Measurements from ENCODE around the gene SLC4A8. TPM values are rescaled to one million over a fixed set of nuclear protein-coding genes. Genes with fewer than 3 reads are reported as not detected.

The SLC4A8 gene
- total RNA-seq, 1 donor from 2014 or later: 0.74 TPM

DNA sequence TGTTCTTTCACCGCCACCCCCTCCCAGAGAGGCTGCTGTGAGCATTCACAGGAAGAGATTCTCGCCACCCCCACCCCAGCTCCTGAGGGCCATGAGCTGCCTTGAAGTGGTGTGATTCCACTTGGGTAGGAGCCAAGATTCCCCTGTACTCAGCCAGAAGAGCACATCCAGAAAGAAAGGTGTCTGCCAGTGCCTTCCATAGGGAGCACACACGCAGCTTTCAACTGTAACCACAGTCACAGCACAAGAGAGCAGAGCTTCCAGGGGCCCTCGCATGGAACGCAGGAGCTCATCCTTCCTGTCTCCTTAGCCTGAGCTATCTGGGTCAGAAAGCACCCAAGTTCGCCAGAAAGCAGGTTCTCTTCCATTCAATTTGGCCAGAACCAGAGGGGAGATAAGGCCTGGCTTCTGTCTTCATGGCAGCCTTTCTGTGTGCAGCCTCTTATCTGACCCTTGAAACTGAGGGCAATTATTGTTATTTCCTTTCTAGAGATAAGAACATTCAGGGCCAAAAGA, 99.8 kb downstream of the SLC4A8 start:
- Histone ChIP-seq H3K4me1 (no peaks in the 10 kb centered on the region), H3K9me3 (no peaks in the 10 kb centered on the region), H3K4me3 (no peak overlapping the region), H3K27me3 (no peaks in the 10 kb centered on the region), H3K36me3 (no peaks in the 10 kb centered on the region), H3K27ac (no peak overlapping the region)
- TF ChIP-seq, protein P1, sequence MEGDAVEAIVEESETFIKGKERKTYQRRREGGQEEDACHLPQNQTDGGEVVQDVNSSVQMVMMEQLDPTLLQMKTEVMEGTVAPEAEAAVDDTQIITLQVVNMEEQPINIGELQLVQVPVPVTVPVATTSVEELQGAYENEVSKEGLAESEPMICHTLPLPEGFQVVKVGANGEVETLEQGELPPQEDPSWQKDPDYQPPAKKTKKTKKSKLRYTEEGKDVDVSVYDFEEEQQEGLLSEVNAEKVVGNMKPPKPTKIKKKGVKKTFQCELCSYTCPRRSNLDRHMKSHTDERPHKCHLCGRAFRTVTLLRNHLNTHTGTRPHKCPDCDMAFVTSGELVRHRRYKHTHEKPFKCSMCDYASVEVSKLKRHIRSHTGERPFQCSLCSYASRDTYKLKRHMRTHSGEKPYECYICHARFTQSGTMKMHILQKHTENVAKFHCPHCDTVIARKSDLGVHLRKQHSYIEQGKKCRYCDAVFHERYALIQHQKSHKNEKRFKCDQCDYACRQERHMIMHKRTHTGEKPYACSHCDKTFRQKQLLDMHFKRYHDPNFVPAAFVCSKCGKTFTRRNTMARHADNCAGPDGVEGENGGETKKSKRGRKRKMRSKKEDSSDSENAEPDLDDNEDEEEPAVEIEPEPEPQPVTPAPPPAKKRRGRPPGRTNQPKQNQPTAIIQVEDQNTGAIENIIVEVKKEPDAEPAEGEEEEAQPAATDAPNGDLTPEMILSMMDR (IDR thresholded peaks at IDR 0.05): no peak
- TF ChIP-seq POLR2A (IDR thresholded peaks at IDR 0.05): no peak
- no peak for TF ChIP-seq POLR2AphosphoS5 (IDR thresholded peaks at IDR 0.05; ENCODE audit: insufficient read depth in 1 of 2, low read depth in 1 of 2)
- no peak for DNase-seq (ENCODE audit: extremely low spot score in 2 of 2)
- intact Hi-C loops (cut with DNase I): no loop called here

DNA sequence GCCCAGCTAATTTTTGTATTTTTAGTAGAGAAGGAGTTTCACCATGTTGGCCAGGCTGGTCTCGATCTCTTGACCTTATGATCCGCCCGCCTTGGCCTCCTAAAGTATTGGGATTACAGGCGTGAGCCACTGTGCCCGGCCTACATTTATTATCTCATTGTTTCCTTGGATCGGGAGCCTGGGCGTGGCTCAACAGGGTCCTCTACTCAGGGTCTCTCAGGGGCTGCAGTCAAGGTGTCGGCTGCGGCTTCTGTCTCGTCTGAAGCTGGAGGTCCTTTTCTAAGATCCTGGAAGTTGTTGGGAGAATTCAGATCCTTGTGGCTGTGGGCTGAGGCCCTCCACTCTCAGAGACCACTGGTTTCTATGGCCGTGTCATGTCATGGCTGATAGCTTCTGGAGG, 100.9 kb downstream of the SLC4A8 start:
- intact Hi-C loops (cut with DNase I): no loop called here
- H3K9me3 ChIP-seq: no peaks in the 10 kb centered on the region
- H3K36me3 ChIP-seq: no peaks in the 10 kb centered on the region
- DNase-seq (ENCODE audit: extremely low spot score in 2 of 2): peak in 1 of 2 donors; percentile 62
- TF ChIP-seq POLR2A (IDR thresholded peaks at IDR 0.05) (no peak), POLR2AphosphoS5 (IDR thresholded peaks at IDR 0.05; ENCODE audit: insufficient read depth in 1 of 2, low read depth in 1 of 2) (no peak)
- TF ChIP-seq, protein P1 (IDR thresholded peaks at IDR 0.05): no peak
- H3K4me3 ChIP-seq: no peak overlapping the region
- no peaks in the 10 kb centered on the region for H3K27me3 ChIP-seq
- no peaks in the 10 kb centered on the region for H3K4me1 ChIP-seq
- no peak overlapping the region for H3K27ac ChIP-seq

DNA sequence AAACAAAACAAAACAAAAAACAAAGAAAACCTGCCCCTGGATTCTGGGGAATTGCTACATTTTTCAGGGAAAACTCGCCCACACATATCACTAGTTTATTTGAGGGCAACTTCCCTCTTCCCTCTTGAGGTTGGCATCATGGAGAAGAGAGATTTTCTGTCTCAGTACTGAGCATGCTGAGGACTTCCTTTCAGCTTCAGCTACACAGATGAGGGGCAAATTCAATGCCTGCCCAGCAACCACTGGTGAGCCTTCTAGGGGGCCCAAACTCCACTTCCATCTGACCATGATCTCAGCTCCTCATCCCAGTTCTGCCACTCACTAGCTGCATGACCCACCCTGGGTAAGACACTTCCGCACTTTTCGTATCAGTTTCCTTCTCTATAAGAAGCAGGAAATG, 103.3 kb downstream of the SLC4A8 start:
- no peak for DNase-seq (ENCODE audit: extremely low spot score in 2 of 2)
- H3K9me3 ChIP-seq: no peaks in the 10 kb centered on the region
- no peaks in the 10 kb centered on the region for H3K27me3 ChIP-seq
- H3K4me3 ChIP-seq: no peak overlapping the region
- intact Hi-C loops (cut with DNase I): no loop called here
- H3K4me1 ChIP-seq: peaks cover 6% of the 10 kb centered on the region
- TF ChIP-seq POLR2A (IDR thresholded peaks at IDR 0.05) (no peak), POLR2AphosphoS5 (IDR thresholded peaks at IDR 0.05; ENCODE audit: insufficient read depth in 1 of 2, low read depth in 1 of 2) (no peak)
- TF ChIP-seq, protein P1 (IDR thresholded peaks at IDR 0.05): no peak
- H3K27ac ChIP-seq: no peak overlapping the region
- H3K36me3 ChIP-seq: no peaks in the 10 kb centered on the region

DNA sequence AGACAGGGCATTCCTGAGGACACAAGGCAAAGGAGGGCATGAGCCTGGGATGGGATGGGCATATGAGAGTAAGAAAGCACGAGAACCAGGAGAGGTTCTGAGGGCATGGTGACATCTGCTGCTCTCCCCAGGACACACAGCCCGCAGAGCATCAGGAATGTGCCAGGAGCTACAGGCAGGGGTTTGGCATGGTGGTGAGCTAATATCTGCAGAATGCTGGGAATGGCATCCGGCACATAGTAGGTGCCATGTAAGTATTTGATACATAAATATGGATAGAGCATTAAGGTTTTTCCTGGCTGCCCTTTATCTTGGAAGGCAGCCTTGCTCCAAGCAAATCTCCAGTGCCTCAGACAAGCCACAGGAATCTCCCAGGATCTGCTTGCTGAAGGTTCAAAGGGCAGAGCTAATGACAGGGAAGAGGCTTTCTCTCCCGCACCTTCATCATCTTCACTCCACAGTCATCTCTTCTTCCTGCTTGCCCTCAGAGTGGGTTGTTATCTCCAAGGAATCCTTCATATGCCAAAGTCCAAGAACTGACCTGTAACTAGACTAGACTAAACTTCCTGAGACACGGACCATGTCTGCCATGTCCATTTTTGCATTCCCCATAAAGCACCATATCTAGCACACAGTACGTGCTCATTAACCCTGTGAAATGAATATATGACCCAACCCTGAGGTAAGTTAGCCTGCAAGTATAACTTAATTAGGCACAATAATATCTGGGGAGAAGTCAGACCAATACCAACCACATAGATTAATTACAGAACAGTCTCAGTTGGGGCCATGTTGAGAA, 104.4 kb downstream of the SLC4A8 start:
- no peaks in the 10 kb centered on the region for H3K27me3 ChIP-seq
- no peak overlapping the region for H3K27ac ChIP-seq
- H3K4me1 ChIP-seq: peaks cover 6% of the 10 kb centered on the region
- TF ChIP-seq POLR2AphosphoS5 (IDR thresholded peaks at IDR 0.05; ENCODE audit: insufficient read depth in 1 of 2, low read depth in 1 of 2) (no peak), POLR2A (IDR thresholded peaks at IDR 0.05) (no peak)
- TF ChIP-seq, protein P1 (IDR thresholded peaks at IDR 0.05): no peak
- H3K9me3 ChIP-seq: no peaks in the 10 kb centered on the region
- DNase-seq (ENCODE audit: extremely low spot score in 2 of 2): peak in 1 of 2 donors; percentile 77
- intact Hi-C loops (cut with DNase I): no loop called here
- H3K36me3 ChIP-seq: no peaks in the 10 kb centered on the region
- no peak overlapping the region for H3K4me3 ChIP-seq

DNA sequence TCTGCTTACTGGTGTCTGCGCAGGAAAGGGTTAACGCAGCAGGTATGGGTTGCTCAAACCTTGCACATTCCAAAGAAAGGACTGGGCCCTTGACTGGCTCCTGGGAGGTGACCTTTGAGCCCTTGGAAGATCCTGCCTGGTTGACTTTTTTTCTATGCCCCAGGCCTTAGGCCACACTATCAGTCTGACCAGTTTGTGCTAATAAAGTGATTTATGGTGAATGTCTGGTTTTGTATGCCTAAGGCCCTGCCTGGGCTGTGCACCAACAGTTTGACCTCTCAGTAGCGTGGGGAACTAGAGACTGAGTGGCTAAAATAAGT, 105.0 kb downstream of the SLC4A8 start:
- no peak for DNase-seq (ENCODE audit: extremely low spot score in 2 of 2)

More for the DNA sequence above, 105.0 kb downstream of the SLC4A8 start:
- intact Hi-C loops (cut with DNase I): no loop called here
- Histone ChIP-seq H3K4me3 (no peak overlapping the region), H3K36me3 (no peaks in the 10 kb centered on the region), H3K9me3 (no peaks in the 10 kb centered on the region), H3K27ac (no peak overlapping the region), H3K4me1 (peaks cover 6% of the 10 kb centered on the region), H3K27me3 (no peaks in the 10 kb centered on the region)
- TF ChIP-seq, protein P1 (IDR thresholded peaks at IDR 0.05): no peak
- TF ChIP-seq POLR2A (IDR thresholded peaks at IDR 0.05): no peak
- TF ChIP-seq POLR2AphosphoS5 (IDR thresholded peaks at IDR 0.05; ENCODE audit: insufficient read depth in 1 of 2, low read depth in 1 of 2): no peak
